HG02642 (cell line): ENCODE data around the gene PRRX1.

Experiments used
- ATAC-seq: cut with Tn5 transposase; IDR thresholded peaks from one replicate; pipeline ENCODE4 v1.9.1; 2021; ENCODE audit warnings: mild to moderate bottlenecking; ENCODE audit not compliant: unreplicated experiment, poor library complexity

Gene PRRX1

GRCh38 chr1:170664093-170664827 is at the start of gene PRRX1:
TSS of gene PRRX1 (plus strand) at chr1:170664131. CDS start at chr1:170664219, 88 bp downstream.
- ATAC-seq = no peak

- no peak for ATAC-seq
Measured at GRCh38 chr1:170617591-170618330, 46.2 kb upstream of the PRRX1 start.

GRCh38 chr1:170618421-170618820 is 45.5 kb upstream of the PRRX1 start:
- no peak for ATAC-seq

- ATAC-seq = no peak
Measured at GRCh38 chr1:170619241-170620028, 44.5 kb upstream of the PRRX1 start.

GRCh38 chr1:170620164-170620563 is 43.8 kb upstream of the PRRX1 start:
- no peak for ATAC-seq

GRCh38 chr1:170623171-170623570 is 40.8 kb upstream of the PRRX1 start:
- no peak for ATAC-seq

- ATAC-seq = no peak
Measured at GRCh38 chr1:170624146-170624545, 39.8 kb upstream of the PRRX1 start.

- no peak for ATAC-seq
Measured at GRCh38 chr1:170630977-170631376, 33.0 kb upstream of the PRRX1 start.

- no peak for ATAC-seq
Measured at GRCh38 chr1:170634293-170634692, 29.6 kb upstream of the PRRX1 start.

- ATAC-seq = no peak
Measured at GRCh38 chr1:170634824-170635410, 29.0 kb upstream of the PRRX1 start.

- ATAC-seq = no peak
Measured at GRCh38 chr1:170640581-170640980, 23.4 kb upstream of the PRRX1 start.

GRCh38 chr1:170657275-170657853 is 6.6 kb upstream of the PRRX1 start:
- no peak for ATAC-seq

GRCh38 chr1:170659399-170660035 is 4.4 kb upstream of the PRRX1 start:
- ATAC-seq = no peak

GRCh38 chr1:170660281-170660713 is 3.6 kb upstream of the PRRX1 start:
- no peak for ATAC-seq

- no peak for ATAC-seq
Measured at GRCh38 chr1:170660871-170661645, 2.9 kb upstream of the PRRX1 start.

GRCh38 chr1:170661646-170662411 is 2.1 kb upstream of the PRRX1 start:
- no peak for ATAC-seq

- ATAC-seq = no peak
Measured at GRCh38 chr1:170662561-170663403, 1.1 kb upstream of the PRRX1 start.
